Tibial nerve (tissue), 4 donors: Measurements from ENCODE around the gene MEPE. TPM values are rescaled to one million over a fixed set of nuclear protein-coding genes. Genes with fewer than 3 reads are reported as not detected.
"Not testable (repeated sequence)": the region's sequence is repeated elsewhere in the genome, so short reads cannot be mapped to it uniquely, and the experiment has no call there.

Experiments used
- DNase-seq, 2 donors: peaks; one replicate each; pipeline ENCODE4 v3.0.0-alpha.2; 2019; ENCODE audit warnings: low spot score in 2 of 2
- H3K27ac ChIP-seq, 4 donors: fragments of 200-600 bp; sonication (generic) in 3 of 4; one replicate each; pipeline ENCODE4 v1.5.1; 2017 to 2019; ENCODE audit warnings: mild to moderate bottlenecking in 1 of 4
- H3K27me3 ChIP-seq, 2 donors: fragments of 200-600 bp; sonication (generic) in 1 of 2; one replicate each; pipeline versions ENCODE4 v1.5.1 to v1.6.0; 2017 to 2019
- H3K36me3 ChIP-seq, 3 donors: fragments of 200-600 bp; sonication (generic); one replicate each; pipeline ENCODE4 v1.5.1; 2018 to 2019
- H3K4me1 ChIP-seq, 4 donors: fragments of 200-600 bp; sonication (generic) in 3 of 4; one replicate each; pipeline ENCODE4 v1.5.1; 2017 to 2019
- H3K4me3 ChIP-seq, 4 donors: fragments of 200-600 bp; sonication (generic) in 3 of 4; one replicate each; pipeline ENCODE4 v1.5.1; 2017 to 2019; ENCODE audit warnings: mild to moderate bottlenecking in 1 of 4, moderate library complexity in 1 of 4
- H3K9me3 ChIP-seq, 4 donors: fragments of 200-600 bp; sonication (generic) in 3 of 4; one replicate each; pipeline ENCODE4 v1.5.1; 2017 to 2019
- CTCF ChIP-seq, 5 experiments: fragments of 200-600 bp in 3 of 5; fragments of 450-650 bp in 2 of 5; sonication (generic) in 3 of 5; IDR thresholded peaks; one replicate each; pipeline ENCODE4 v1.5.1; 2016 to 2019; ENCODE audit warnings: antibody characterized with exemption in 5 of 5, mild to moderate bottlenecking in 3 of 5, moderate library complexity in 2 of 5
- EP300 ChIP-seq, 2 donors: sonication (generic); formaldehyde crosslinking; IDR thresholded peaks; one replicate each; pipeline ENCODE4 v1.6.1; 2017; ENCODE audit warnings: antibody characterized with exemption in 2 of 2, mild to moderate bottlenecking in 1 of 2
- POLR2A ChIP-seq, 2 donors: fragments of 450-650 bp; IDR thresholded peaks; one replicate each; pipeline ENCODE4 v1.6.1; 2017; ENCODE audit warnings: antibody characterized with exemption in 2 of 2, mild to moderate bottlenecking in 2 of 2, moderate library complexity in 2 of 2
- WGBS, 2 donors: methylation state at CpG; one replicate each; pipeline ENCODE4 v1.1.5; 2018; 5-methylcytosine and 5-hydroxymethylcytosine counted together
- total RNA-seq, 4 donors: library from RNA; depleted of rRNA; stranded (reverse); fragments of >200 nt; gene quantifications; one replicate each; pipeline ENCODE4 v1.1.0, GENCODE V29; 2016

MEPE gene
- total RNA-seq, 4 donors from 2014 or later: not detected

- H3K27ac ChIP-seq: no peak overlapping the region
- H3K27me3 ChIP-seq: no peaks in the 10 kb centered on the region
- no peaks in the 10 kb centered on the region for H3K9me3 ChIP-seq
- 70 to 75% methylated on average over 2 of the region's 2 CpGs for WGBS, 2 donors
- no peak overlapping the region for H3K4me3 ChIP-seq
- no peak for TF ChIP-seq POLR2A (IDR thresholded peaks at IDR 0.05)
- no peak for TF ChIP-seq CTCF (IDR thresholded peaks at IDR 0.05)
- TF ChIP-seq EP300 (IDR thresholded peaks at IDR 0.05): no peak
- no peaks in the 10 kb centered on the region for H3K4me1 ChIP-seq
- no peak for DNase-seq
- no peaks in the 10 kb centered on the region for H3K36me3 ChIP-seq
Measured at GRCh38 chr4:87882861-87883260, 50.1 kb downstream of the MEPE start.

GRCh38 chr4:87884976-87885549 is 52.3 kb downstream of the MEPE start:
- no peak overlapping the region for H3K27ac ChIP-seq
- no peak for DNase-seq
- no peaks in the 10 kb centered on the region for H3K27me3 ChIP-seq
- no peak for TF ChIP-seq POLR2A (IDR thresholded peaks at IDR 0.05)
- no peak for TF ChIP-seq CTCF (IDR thresholded peaks at IDR 0.05)
- no peak for TF ChIP-seq EP300 (IDR thresholded peaks at IDR 0.05)
- 48 to 62% methylated on average over 9 of the region's 9 CpGs for WGBS, 2 donors
- H3K4me1 ChIP-seq: no peaks in the 10 kb centered on the region
- no peak overlapping the region for H3K4me3 ChIP-seq
- H3K36me3 ChIP-seq: no peaks in the 10 kb centered on the region
- peaks cover 0 to 7% (median 0%) of the 10 kb centered on the region in 4 donors for H3K9me3 ChIP-seq

GRCh38 chr4:87886083-87886482 is 53.3 kb downstream of the MEPE start:
- no peak for TF ChIP-seq CTCF (IDR thresholded peaks at IDR 0.05)
- no peak for TF ChIP-seq EP300 (IDR thresholded peaks at IDR 0.05)
- no peak for TF ChIP-seq POLR2A (IDR thresholded peaks at IDR 0.05)
- WGBS, 2 donors: 64 to 68% methylated on average over 6 of the region's 6 CpGs
- Histone ChIP-seq H3K9me3 (peaks cover 0 to 7% (median 0%) of the 10 kb centered on the region in 4 donors), H3K4me3 (no peak overlapping the region), H3K36me3 (no peaks in the 10 kb centered on the region), H3K4me1 (no peaks in the 10 kb centered on the region), H3K27me3 (no peaks in the 10 kb centered on the region), H3K27ac (no peak overlapping the region)
- no peak for DNase-seq

GRCh38 chr4:87890753-87891152 is 58.0 kb downstream of the MEPE start:
- DNase-seq, H3K27ac ChIP-seq, H3K27me3 ChIP-seq, H3K9me3 ChIP-seq, H3K36me3 ChIP-seq, H3K4me1 ChIP-seq, H3K4me3 ChIP-seq: not testable (repeated sequence)

- 28 to 40% methylated on average over 8 of the region's 8 CpGs for WGBS, 2 donors
- Histone ChIP-seq H3K4me1 (peaks cover 0 to 10% (median 0%) of the 10 kb centered on the region in 4 donors), H3K4me3 (no peak overlapping the region), H3K27me3 (no peaks in the 10 kb centered on the region), H3K27ac (peak overlapping the region in 1 of 4 donors; percentile 12), H3K9me3 (no peaks in the 10 kb centered on the region), H3K36me3 (no peaks in the 10 kb centered on the region)
- TF ChIP-seq EP300 (IDR thresholded peaks at IDR 0.05): peak in 1 of 2 donors; percentile 81
- TF ChIP-seq CTCF (IDR thresholded peaks at IDR 0.05): no peak
- peak in 1 of 2 donors; percentile 42 for DNase-seq
Measured at GRCh38 chr4:87895964-87896621, 63.3 kb downstream of the MEPE start.

Other genes with a start within 250 kb of the MEPE start
- not detected for gene DSPP, start 224.4 kb upstream of the MEPE start, total RNA-seq
- gene DMP1, start 182.7 kb upstream of the MEPE start, total RNA-seq: not detected
- not detected for gene IBSP, start 33.4 kb upstream of the MEPE start, total RNA-seq
- gene SPP1, start 142.7 kb downstream of the MEPE start, total RNA-seq: 100 to 1,000 TPM in 2 of 4 donors, 10 to 100 TPM in 2; 59.0 to 344 (median 174) TPM
- 100 to 1,000 TPM in 1 of 4 donors, 10 to 100 TPM in 3; 92.7 to 117 (median 94.7) TPM for gene PKD2, start 174.7 kb downstream of the MEPE start, total RNA-seq